ENCODE data around the gene PRR5.

Gene PRR5

GRCh38 chr22:44718418-44718817 lies 16.4 kb downstream of the PRR5 start:
- no peak for DNase-seq (ENCODE audit: low read depth)

GRCh38 chr22:44719586-44720368 lies 17.8 kb downstream of the PRR5 start:
- no peak for DNase-seq (ENCODE audit: low read depth)

GRCh38 chr22:44721213-44721612 lies 19.2 kb downstream of the PRR5 start:
- no peak for DNase-seq (ENCODE audit: low read depth)

GRCh38 chr22:44722611-44723010 lies 20.6 kb downstream of the PRR5 start:
- DNase-seq (ENCODE audit: low read depth): no peak

- no peak for DNase-seq (ENCODE audit: low read depth)
Observed at GRCh38 chr22:44723801-44724200, 21.8 kb downstream of the PRR5 start.

DNA sequence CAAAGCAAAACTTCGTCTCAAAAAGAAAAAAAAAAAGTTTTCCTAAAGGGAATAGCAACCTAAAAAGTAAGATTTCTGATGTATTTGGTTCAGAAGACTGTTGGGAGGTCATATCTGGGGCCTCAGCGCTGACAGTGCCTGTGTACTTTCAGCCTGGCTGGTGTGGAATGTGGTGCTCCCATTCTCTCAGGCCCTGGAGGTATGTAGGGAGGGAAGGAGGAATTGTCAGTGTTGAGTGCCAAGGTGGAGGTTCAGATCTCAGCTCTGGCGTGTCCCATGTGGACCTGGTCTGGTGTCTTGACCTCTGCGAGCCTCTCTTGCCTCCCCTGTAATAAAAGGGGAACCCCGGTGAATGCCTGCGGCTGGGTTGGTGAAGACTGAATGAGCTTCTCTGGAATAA lies 22.4 kb downstream of the PRR5 start:
- no peak for DNase-seq (ENCODE audit: low read depth)

- DNase-seq (ENCODE audit: low read depth): no peak
Observed at GRCh38 chr22:44724859-44725258, 22.9 kb downstream of the PRR5 start.

DNA sequence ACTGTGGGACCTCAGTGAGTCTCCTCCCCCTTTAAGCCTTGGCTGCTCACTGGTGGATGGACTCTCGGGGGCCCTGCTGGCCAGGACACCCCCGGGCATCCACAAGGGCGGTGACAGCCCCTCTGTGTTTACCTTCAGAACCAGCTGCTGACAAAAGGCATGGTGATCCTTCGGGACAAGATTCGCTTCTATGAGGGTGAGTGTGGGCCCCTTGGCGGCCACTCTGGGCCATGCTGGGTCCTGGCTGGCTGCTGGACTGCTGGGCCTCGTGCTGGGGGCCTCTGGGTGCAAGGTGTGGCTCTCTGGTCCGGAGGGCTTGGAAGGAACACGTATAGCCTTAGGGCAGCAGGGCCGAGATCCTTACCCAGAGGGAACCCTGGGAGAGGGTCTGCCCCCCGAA lies 24.4 kb downstream of the PRR5 start:
- DNase-seq (ENCODE audit: low read depth): no peak

GRCh38 chr22:44727148-44727547 lies 25.1 kb downstream of the PRR5 start:
- no peak for DNase-seq (ENCODE audit: low read depth)

- no peak for DNase-seq (ENCODE audit: low read depth)
Observed at GRCh38 chr22:44727709-44728108, 25.7 kb downstream of the PRR5 start.

DNA sequence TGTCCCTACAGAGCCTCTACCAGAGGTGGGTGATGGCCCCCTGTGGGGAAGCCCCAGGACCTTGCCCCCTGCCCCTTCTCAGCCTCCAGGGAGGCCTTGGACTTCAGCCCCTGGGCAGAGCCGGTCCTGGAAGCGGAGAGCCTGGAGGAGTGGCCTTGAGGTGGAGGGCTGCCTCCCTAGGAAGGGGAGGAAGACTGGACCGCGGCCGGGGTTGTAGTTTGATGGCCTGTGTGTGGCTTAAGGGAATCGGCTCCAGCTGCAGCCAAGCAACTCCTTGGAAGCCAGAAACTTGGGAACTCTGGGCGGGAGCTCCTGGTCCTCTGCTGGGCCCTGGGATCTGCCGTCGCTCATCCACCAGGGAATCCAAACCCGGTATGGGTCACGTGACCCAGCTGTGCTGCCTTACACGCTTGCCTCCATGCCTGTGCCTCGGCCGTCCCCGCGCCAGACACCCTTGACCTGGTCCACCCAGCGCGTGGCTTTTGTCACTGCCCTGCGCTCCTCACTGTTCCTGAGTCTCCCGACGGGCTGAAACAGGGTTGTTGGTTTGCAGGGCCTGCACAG lies 26.8 kb downstream of the PRR5 start:
- no peak for DNase-seq (ENCODE audit: low read depth)

DNA sequence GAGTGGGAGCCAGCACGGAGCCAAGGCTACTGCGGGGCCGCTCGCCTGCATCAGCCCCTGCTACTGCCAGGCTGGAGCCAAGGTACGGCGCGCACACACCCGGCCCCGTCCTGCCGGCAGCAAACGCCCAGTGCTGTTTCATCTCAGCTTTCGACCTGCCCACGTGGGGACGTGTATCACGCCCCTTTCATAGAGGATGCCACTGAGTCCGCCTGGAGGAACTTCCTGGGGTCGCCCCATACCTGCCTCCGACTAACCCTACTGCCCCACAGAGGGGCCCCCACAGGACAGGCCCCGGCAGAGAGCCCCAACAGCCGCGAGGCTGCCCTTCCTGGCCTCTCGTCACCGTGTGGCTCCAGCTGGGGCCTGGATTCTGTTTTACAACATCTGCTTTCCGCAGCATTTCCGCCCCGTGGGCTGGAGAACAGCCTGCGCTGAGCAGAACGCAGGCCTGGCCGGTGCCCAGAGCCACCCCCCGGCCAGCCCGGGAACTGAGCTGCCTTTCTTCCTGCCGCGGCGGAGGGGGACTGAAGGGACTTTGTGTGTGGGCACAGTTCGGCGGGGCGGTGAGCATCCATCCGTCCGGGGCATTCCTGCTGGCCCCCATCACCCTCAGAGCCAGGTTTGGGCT lies 27.5 kb downstream of the PRR5 start:
- no peak for DNase-seq (ENCODE audit: low read depth)

DNA sequence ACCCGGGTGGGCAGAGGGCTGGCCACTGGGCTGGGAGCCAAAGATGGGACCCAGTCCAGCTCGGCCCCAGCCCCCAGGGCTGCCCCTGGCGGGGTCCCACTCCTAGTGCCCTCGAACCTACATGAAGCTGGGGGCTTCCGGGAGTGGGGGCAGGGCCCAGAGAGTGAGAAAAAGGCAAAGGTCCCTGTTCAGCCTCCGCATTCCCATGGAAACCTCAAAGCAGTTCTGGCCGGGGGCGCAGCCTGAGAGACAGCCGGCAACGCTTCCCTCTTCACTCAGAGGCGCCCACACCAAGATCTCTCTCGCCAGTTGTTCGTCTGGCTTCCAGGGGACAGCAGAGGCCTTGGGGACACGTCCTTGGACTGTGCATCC lies 28.0 kb downstream of the PRR5 start:
- DNase-seq (ENCODE audit: low read depth): no peak

DNA sequence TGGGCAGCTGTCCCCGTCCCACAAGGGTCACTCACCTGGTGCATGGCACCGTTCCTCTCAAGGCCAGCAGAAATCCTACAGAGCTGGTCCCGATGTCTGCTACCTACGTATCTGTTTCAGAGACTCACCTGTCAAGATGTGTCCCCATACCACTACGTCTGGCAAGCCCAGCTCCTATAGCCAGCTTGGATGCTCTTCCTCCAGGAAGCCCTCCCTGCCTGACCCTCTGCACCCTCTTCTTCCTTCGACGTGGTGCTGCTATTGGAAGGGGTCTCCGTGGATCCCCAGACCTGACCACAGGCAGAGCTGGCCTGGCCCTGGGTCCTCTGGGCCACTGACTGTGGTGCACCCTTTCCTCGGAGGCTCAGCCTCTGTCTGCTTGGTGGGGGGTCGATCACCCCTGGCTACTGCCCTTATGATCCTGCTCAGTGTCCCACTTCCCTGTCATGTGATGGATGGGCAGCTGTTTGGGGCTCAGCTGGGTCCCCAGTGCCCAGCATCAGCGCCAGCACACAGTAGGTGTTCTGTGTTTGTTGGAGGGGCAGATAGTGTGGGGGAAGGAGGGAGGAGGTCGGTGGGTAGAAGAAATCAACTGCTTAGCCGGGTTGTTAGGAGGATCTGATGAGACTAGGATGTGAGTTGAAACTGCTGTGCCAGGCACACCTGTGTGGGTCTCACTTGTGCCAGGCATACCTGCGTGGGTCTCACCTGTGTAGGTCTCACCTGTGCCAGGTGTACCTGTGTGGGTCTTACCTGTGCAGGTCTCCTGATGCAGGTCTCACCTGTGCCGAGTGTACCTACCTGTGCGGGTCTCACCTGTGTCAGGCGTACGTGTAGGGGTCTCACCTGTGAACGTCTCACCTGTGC lies 28.7 kb downstream of the PRR5 start:
- no peak for DNase-seq (ENCODE audit: low read depth)

- DNase-seq (ENCODE audit: low read depth): no peak
Observed at GRCh38 chr22:44731357-44731970, 29.5 kb downstream of the PRR5 start.

GRCh38 chr22:44732017-44732561 lies 30.1 kb downstream of the PRR5 start:
- no peak for DNase-seq (ENCODE audit: low read depth)

DNA sequence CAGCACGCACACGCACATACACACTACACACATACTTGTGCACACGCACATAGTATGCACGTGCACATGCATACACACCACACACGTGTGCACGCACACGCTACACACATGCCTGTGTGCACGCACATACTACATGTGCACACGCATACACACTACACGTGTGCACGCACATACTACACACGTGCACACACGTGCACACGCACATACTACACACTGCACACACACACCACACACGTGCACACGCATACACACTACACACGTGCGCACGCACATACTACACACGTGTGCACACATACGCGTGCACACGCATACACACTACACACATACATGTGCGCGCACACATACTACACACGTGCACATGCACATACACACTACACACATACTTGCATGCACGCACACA lies 30.7 kb downstream of the PRR5 start:
- no peak for DNase-seq (ENCODE audit: low read depth)

- no peak for DNase-seq (ENCODE audit: low read depth)
Observed at GRCh38 chr22:44733426-44734106, 31.6 kb downstream of the PRR5 start.

DNA sequence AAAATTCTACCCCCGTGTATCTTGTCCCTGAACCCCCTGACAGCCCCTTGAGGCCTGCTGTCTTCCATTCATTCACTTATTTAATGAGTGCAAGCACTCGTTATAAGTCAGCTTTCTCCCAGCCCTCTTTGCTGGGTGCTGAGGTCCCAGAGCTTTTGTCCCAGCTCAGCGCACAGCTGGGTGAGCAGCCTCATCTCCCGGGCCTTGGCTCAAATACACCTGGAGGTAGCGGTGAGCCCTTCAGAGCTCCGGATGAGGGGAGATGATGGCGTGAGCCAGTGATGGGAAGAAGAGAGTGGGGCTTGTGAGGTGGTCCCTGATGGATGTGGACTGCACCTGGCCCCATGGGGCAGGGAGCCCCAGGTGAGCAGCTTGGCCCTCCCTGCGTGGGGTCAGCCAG lies 32.3 kb downstream of the PRR5 start:
- no peak for DNase-seq (ENCODE audit: low read depth)

GRCh38 chr22:44734801-44735517 lies 33.0 kb downstream of the PRR5 start:
- DNase-seq (ENCODE audit: low read depth): no peak

All from stimulated activated CD8-positive, alpha-beta memory T cell treated with anti-CD3 and anti-CD28 coated beads, Interleukin-12 subunit alpha, Interleukin-12 subunit beta, amount 100 ng/mL, for 1 hour (primary cell).